CD4-positive, CD25-positive, alpha-beta regulatory T cell (primary cell): Measurements from ENCODE around the gene POFUT2. TPM values are rescaled to one million over a fixed set of nuclear protein-coding genes. Genes with fewer than 3 reads are reported as not detected.

Source experiments
- ATAC-seq, 2 donors: fragments of 150-1000 bp; cut with Tn5 transposase; one replicate each; pipeline ENCODE4 v1.10.0; 2021; ENCODE audit warnings: low read depth in 2 of 2, moderate number of reproducible peaks in 2 of 2, moderate library complexity in 1 of 2
- DNase-seq, 3 donors: peaks; one replicate each; pipeline versions ENCODE4 v3.0.0 to v3.0.0-alpha.2; 2012 to 2022; ENCODE audit warnings: mixed read lengths in 1 of 3
- H3K27ac ChIP-seq: one replicate; pipeline ENCODE4 v1.7.0; 2013; ENCODE audit warnings: mild to moderate bottlenecking, low read length; ENCODE audit not compliant: insufficient read depth, poor library complexity, severe bottlenecking
- H3K27me3 ChIP-seq: one replicate; pipeline ENCODE4 v1.7.0; 2013; ENCODE audit warnings: low read length; ENCODE audit not compliant: control insufficient read depth, insufficient read depth
- H3K36me3 ChIP-seq: one replicate; pipeline ENCODE4 v1.7.0; 2013; ENCODE audit warnings: mild to moderate bottlenecking, low read length, moderate library complexity; ENCODE audit not compliant: control insufficient read depth, insufficient read depth
- H3K4me1 ChIP-seq: 2 replicates; pipeline ENCODE4 v1.7.0; 2013; ENCODE audit warnings: mild to moderate bottlenecking, low read length; ENCODE audit not compliant: insufficient read depth, control insufficient read depth, poor library complexity, severe bottlenecking
- H3K4me3 ChIP-seq: one replicate; pipeline ENCODE4 v1.7.0; 2013; ENCODE audit warnings: low read depth, mild to moderate bottlenecking, low read length, moderate library complexity
- H3K9me3 ChIP-seq, 2 experiments: 1 replicate in 1 of 2; 2 replicates in 1 of 2; pipeline ENCODE4 v1.7.0; 2013; ENCODE audit warnings: low read length in 2 of 2, mild to moderate bottlenecking in 1 of 2, moderate library complexity in 1 of 2; ENCODE audit not compliant: control insufficient read depth in 2 of 2
- H3K27ac Mint-ChIP-seq, 3 donors: one replicate each; pipeline ENCODE4 v1.8.0; 2020 to 2022; ENCODE audit warnings: mild to moderate bottlenecking in 3 of 3, mixed read lengths in 3 of 3, moderate library complexity in 2 of 3
- H3K27me3 Mint-ChIP-seq: one replicate; pipeline ENCODE4 v1.8.0; 2022; ENCODE audit warnings: mild to moderate bottlenecking, mixed read lengths
- H3K36me3 Mint-ChIP-seq: one replicate; pipeline ENCODE4 v1.8.0; 2020; ENCODE audit warnings: mixed read lengths
- H3K4me1 Mint-ChIP-seq, 4 donors: one replicate each; pipeline ENCODE4 v1.8.0; 2020 to 2022; ENCODE audit warnings: mixed read lengths in 4 of 4, mild to moderate bottlenecking in 1 of 4
- H3K4me3 Mint-ChIP-seq, 4 donors: one replicate each; pipeline ENCODE4 v1.8.0; 2020 to 2022; ENCODE audit warnings: mild to moderate bottlenecking in 4 of 4, mixed read lengths in 4 of 4, moderate library complexity in 3 of 4
- H3K9me3 Mint-ChIP-seq, 7 donors: one replicate each; pipeline ENCODE4 v1.8.0; 2020 to 2022; ENCODE audit warnings: mixed read lengths in 7 of 7, mild to moderate bottlenecking in 3 of 7, moderate library complexity in 2 of 7
- polyA plus RNA-seq, 4 donors: library from polyadenylated mRNA; unstranded; fragments of 300-500 nt; fragmentation: Illumina TruSeq; gene quantifications; one replicate each; pipeline ENCODE4 v1.2.3, GENCODE V29; 2021
- total RNA-seq: library from RNA; stranded (reverse); gene quantifications from one replicate; pipeline ENCODE4 v1.2.3, GENCODE V29; 2022

The POFUT2 gene
- total and polyA plus RNA-seq, 5 donors from 2014 or later: 2.6 to 55.6 (median 3.3) TPM

GRCh38 chr21:45250914-45251634 is 36.6 kb downstream of the POFUT2 start:
- Histone ChIP-seq H3K27ac (no peak overlapping the region), H3K4me3 (no peak overlapping the region), H3K36me3 (no peaks in the 10 kb centered on the region), H3K4me1 (peaks cover 4% of the 10 kb centered on the region), H3K9me3 (no peaks in the 10 kb centered on the region), H3K27me3 (no peaks in the 10 kb centered on the region)
- DNase-seq (no peak), ATAC-seq (no peak)
- H3K36me3 Mint-ChIP-seq: no peaks in the 10 kb centered on the region
- H3K27me3 Mint-ChIP-seq: peaks cover 8% of the 10 kb centered on the region
- H3K4me3 Mint-ChIP-seq: no peak overlapping the region
- no peaks in the 10 kb centered on the region for H3K9me3 Mint-ChIP-seq
- no peak overlapping the region for H3K27ac Mint-ChIP-seq
- peaks cover 0 to 14% (median 4%) of the 10 kb centered on the region in 4 donors for H3K4me1 Mint-ChIP-seq

GRCh38 chr21:45250272-45250671 is 37.4 kb downstream of the POFUT2 start:
- Histone ChIP-seq H3K27me3 (no peaks in the 10 kb centered on the region), H3K9me3 (no peaks in the 10 kb centered on the region), H3K36me3 (no peaks in the 10 kb centered on the region), H3K4me1 (no peaks in the 10 kb centered on the region), H3K27ac (no peak overlapping the region), H3K4me3 (no peak overlapping the region)
- no peak overlapping the region for H3K4me3 Mint-ChIP-seq
- no peak for DNase-seq
- no peak overlapping the region for H3K27ac Mint-ChIP-seq
- H3K27me3 Mint-ChIP-seq: peaks cover 8% of the 10 kb centered on the region
- peaks cover 0 to 10% (median 4%) of the 10 kb centered on the region in 4 donors for H3K4me1 Mint-ChIP-seq
- H3K9me3 Mint-ChIP-seq: no peaks in the 10 kb centered on the region
- no peaks in the 10 kb centered on the region for H3K36me3 Mint-ChIP-seq
- ATAC-seq: no peak

GRCh38 chr21:45249626-45250025 is 38.1 kb downstream of the POFUT2 start:
- Histone ChIP-seq H3K4me1 (no peaks in the 10 kb centered on the region), H3K36me3 (no peaks in the 10 kb centered on the region), H3K27me3 (peaks cover 2% of the 10 kb centered on the region), H3K4me3 (no peak overlapping the region), H3K9me3 (no peaks in the 10 kb centered on the region), H3K27ac (no peak overlapping the region)
- H3K27ac Mint-ChIP-seq: no peak overlapping the region
- no peak overlapping the region for H3K4me3 Mint-ChIP-seq
- DNase-seq (no peak), ATAC-seq (no peak)
- H3K27me3 Mint-ChIP-seq: peaks cover 4% of the 10 kb centered on the region
- no peaks in the 10 kb centered on the region for H3K9me3 Mint-ChIP-seq
- no peaks in the 10 kb centered on the region for H3K36me3 Mint-ChIP-seq
- peaks cover 0 to 9% (median 2%) of the 10 kb centered on the region in 4 donors for H3K4me1 Mint-ChIP-seq

- no peaks in the 10 kb centered on the region for H3K36me3 ChIP-seq
- H3K4me1 ChIP-seq: no peaks in the 10 kb centered on the region
- no peak overlapping the region for H3K4me3 Mint-ChIP-seq
- peaks cover 4% of the 10 kb centered on the region for H3K27me3 ChIP-seq
- peaks cover 0 to 2% of the 10 kb centered on the region in 2 experiments for H3K9me3 ChIP-seq
- H3K27ac ChIP-seq: no peak overlapping the region
- peaks cover 0 to 5% (median 0%) of the 10 kb centered on the region in 7 donors for H3K9me3 Mint-ChIP-seq
- peaks cover 7% of the 10 kb centered on the region for H3K27me3 Mint-ChIP-seq
- DNase-seq: no peak
- no peaks in the 10 kb centered on the region for H3K36me3 Mint-ChIP-seq
- no peak for ATAC-seq
- no peak overlapping the region for H3K4me3 ChIP-seq
- peaks cover 0 to 9% (median 0%) of the 10 kb centered on the region in 4 donors for H3K4me1 Mint-ChIP-seq
- no peak overlapping the region for H3K27ac Mint-ChIP-seq
These were observed 38.8 kb downstream of the POFUT2 start for GRCh38 chr21:45248893-45249381.

- H3K27ac Mint-ChIP-seq: no peak overlapping the region
- H3K4me1 Mint-ChIP-seq: peaks cover 0 to 9% (median 0%) of the 10 kb centered on the region in 4 donors
- Histone ChIP-seq H3K27ac (no peak overlapping the region), H3K36me3 (no peaks in the 10 kb centered on the region), H3K4me1 (no peaks in the 10 kb centered on the region), H3K27me3 (peaks cover 4% of the 10 kb centered on the region), H3K4me3 (no peak overlapping the region), H3K9me3 (peaks cover 3 to 5% of the 10 kb centered on the region in 2 experiments)
- peaks cover 12% of the 10 kb centered on the region for H3K27me3 Mint-ChIP-seq
- H3K9me3 Mint-ChIP-seq: peaks cover 0 to 10% (median 3%) of the 10 kb centered on the region in 7 donors
- H3K36me3 Mint-ChIP-seq: no peaks in the 10 kb centered on the region
- ATAC-seq (no peak), DNase-seq (no peak)
- H3K4me3 Mint-ChIP-seq: no peak overlapping the region
These were observed 39.3 kb downstream of the POFUT2 start for GRCh38 chr21:45248301-45248892.

GRCh38 chr21:45246386-45247320 is 41.0 kb downstream of the POFUT2 start:
- Histone ChIP-seq H3K27ac (no peak overlapping the region), H3K4me3 (no peak overlapping the region), H3K36me3 (no peaks in the 10 kb centered on the region), H3K27me3 (peaks cover 4% of the 10 kb centered on the region), H3K9me3 (peaks cover 6 to 8% of the 10 kb centered on the region in 2 experiments), H3K4me1 (no peaks in the 10 kb centered on the region)
- Mint-ChIP-seq H3K9me3 (peaks cover 0 to 14% (median 5%) of the 10 kb centered on the region in 7 donors), H3K4me1 (peaks cover 0 to 9% (median 0%) of the 10 kb centered on the region in 4 donors), H3K27ac (no peak overlapping the region), H3K36me3 (no peaks in the 10 kb centered on the region), H3K27me3 (peaks cover 18% of the 10 kb centered on the region), H3K4me3 (no peak overlapping the region)
- no peak for ATAC-seq
- no peak for DNase-seq

GRCh38 chr21:45244799-45245340 is 42.8 kb downstream of the POFUT2 start:
- no peak for DNase-seq

More at GRCh38 chr21:45244799-45245340, 42.8 kb downstream of the POFUT2 start:
- Mint-ChIP-seq H3K36me3 (peaks cover 6% of the 10 kb centered on the region), H3K27me3 (peaks cover 20% of the 10 kb centered on the region), H3K4me3 (no peak overlapping the region), H3K27ac (no peak overlapping the region), H3K4me1 (peaks cover 0 to 4% (median 0%) of the 10 kb centered on the region in 4 donors), H3K9me3 (peaks cover 0 to 17% (median 5%) of the 10 kb centered on the region in 7 donors)
- H3K27ac ChIP-seq: no peak overlapping the region
- peaks cover 6 to 8% of the 10 kb centered on the region in 2 experiments for H3K9me3 ChIP-seq
- no peak overlapping the region for H3K4me3 ChIP-seq
- H3K36me3 ChIP-seq: no peaks in the 10 kb centered on the region
- H3K4me1 ChIP-seq: no peaks in the 10 kb centered on the region
- no peak for ATAC-seq
- H3K27me3 ChIP-seq: peaks cover 4% of the 10 kb centered on the region
